ENCODE data around the gene MRPS16. TPM values are rescaled to one million over a fixed set of nuclear protein-coding genes. Genes with fewer than 3 reads are reported as not detected.

The MRPS16 gene
- total RNA-seq, 1 donor from 2014 or later, result 67.0 TPM

GRCh38 chr10:73289958-73290357 lies 37.5 kb upstream of the MRPS16 start:
- H3K9ac ChIP-seq (ENCODE audit: low read length), result no peak overlapping the region
- H3K9me3 Mint-ChIP-seq (ENCODE audit: unreplicated experiment), result peaks cover 2% of the 10 kb centered on the region
- H3K4me1 ChIP-seq (ENCODE audit: insufficient read depth, low read length), result no peaks in the 10 kb centered on the region
- no peak overlapping the region for H3K27ac ChIP-seq (ENCODE audit: low read depth, low read length)
- H3K79me2 ChIP-seq (ENCODE audit: insufficient read depth, low read length), result no peaks in the 10 kb centered on the region
- H3K4me2 ChIP-seq (ENCODE audit: low read length), result no peak overlapping the region
- no peaks in the 10 kb centered on the region for H3K4me1 Mint-ChIP-seq (ENCODE audit: low read depth, unreplicated experiment)
- H3K27ac Mint-ChIP-seq (ENCODE audit: unreplicated experiment), result no peak overlapping the region
- H3K36me3 ChIP-seq (ENCODE audit: insufficient read depth, low read length), result no peaks in the 10 kb centered on the region
- no peaks in the 10 kb centered on the region for H3K27me3 Mint-ChIP-seq (ENCODE audit: low read depth, unreplicated experiment)
- H3K4me3 Mint-ChIP-seq (ENCODE audit: unreplicated experiment), result no peak overlapping the region
- H3K4me3 ChIP-seq (ENCODE audit: insufficient read depth, low read depth, low read length), result no peak overlapping the region
- peaks cover 3% of the 10 kb centered on the region for H3K27me3 ChIP-seq (ENCODE audit: insufficient read depth, low read length)
- no peaks in the 10 kb centered on the region for H3K9me3 ChIP-seq (ENCODE audit: insufficient read depth, low read depth, low read length)
- no peaks in the 10 kb centered on the region for H4K20me1 ChIP-seq (ENCODE audit: insufficient read depth, low read length)
- H3K36me3 Mint-ChIP-seq (ENCODE audit: low read depth, unreplicated experiment), result no peaks in the 10 kb centered on the region
- FAIRE-seq, result no peak
- no peak for DNase-seq (ENCODE audit: low read depth)
- no peak overlapping the region for H2AFZ ChIP-seq (ENCODE audit: low read depth, low read length)
- TF ChIP-seq CTCF (IDR thresholded peaks at IDR 0.05; ENCODE audit: insufficient read depth, low read depth, low read length) (no peak), EZH2 (IDR thresholded peaks at IDR 0.05; ENCODE audit: insufficient read depth, low read length) (no peak)

- no peak for DNase-seq (ENCODE audit: low read depth)
- no peaks in the 10 kb centered on the region for H3K79me2 ChIP-seq (ENCODE audit: insufficient read depth, low read length)
- H3K27me3 Mint-ChIP-seq (ENCODE audit: low read depth, unreplicated experiment), result no peaks in the 10 kb centered on the region
- no peak overlapping the region for H3K4me2 ChIP-seq (ENCODE audit: low read length)
- H2AFZ ChIP-seq (ENCODE audit: low read depth, low read length), result no peak overlapping the region
- H3K27ac Mint-ChIP-seq (ENCODE audit: unreplicated experiment), result no peak overlapping the region
- no peak overlapping the region for H3K4me3 Mint-ChIP-seq (ENCODE audit: unreplicated experiment)
- no peaks in the 10 kb centered on the region for H4K20me1 ChIP-seq (ENCODE audit: insufficient read depth, low read length)
- no peak for FAIRE-seq
- no peaks in the 10 kb centered on the region for H3K36me3 ChIP-seq (ENCODE audit: insufficient read depth, low read length)
- no peak overlapping the region for H3K9ac ChIP-seq (ENCODE audit: low read length)
- H3K4me3 ChIP-seq (ENCODE audit: insufficient read depth, low read depth, low read length), result no peak overlapping the region
- no peak for TF ChIP-seq CTCF (IDR thresholded peaks at IDR 0.05; ENCODE audit: insufficient read depth, low read depth, low read length)
- no peaks in the 10 kb centered on the region for H3K4me1 ChIP-seq (ENCODE audit: insufficient read depth, low read length)
- H3K9me3 ChIP-seq (ENCODE audit: insufficient read depth, low read depth, low read length), result no peaks in the 10 kb centered on the region
- H3K27ac ChIP-seq (ENCODE audit: low read depth, low read length), result no peak overlapping the region
- H3K27me3 ChIP-seq (ENCODE audit: insufficient read depth, low read length), result no peaks in the 10 kb centered on the region
- H3K9me3 Mint-ChIP-seq (ENCODE audit: unreplicated experiment), result peaks cover 2% of the 10 kb centered on the region
- H3K36me3 Mint-ChIP-seq (ENCODE audit: low read depth, unreplicated experiment), result no peaks in the 10 kb centered on the region
- no peaks in the 10 kb centered on the region for H3K4me1 Mint-ChIP-seq (ENCODE audit: low read depth, unreplicated experiment)
Observed at GRCh38 chr10:73287441-73287840, 35.0 kb upstream of the MRPS16 start.

GRCh38 chr10:73281097-73281496 lies 28.7 kb upstream of the MRPS16 start:
- Histone ChIP-seq H3K4me1 (ENCODE audit: insufficient read depth, low read length) (peaks cover 5% of the 10 kb centered on the region), H3K9me3 (ENCODE audit: insufficient read depth, low read depth, low read length) (peaks cover 2% of the 10 kb centered on the region), H3K79me2 (ENCODE audit: insufficient read depth, low read length) (no peaks in the 10 kb centered on the region), H3K4me2 (ENCODE audit: low read length) (no peak overlapping the region), H3K27ac (ENCODE audit: low read depth, low read length) (no peak overlapping the region), H3K4me3 (ENCODE audit: insufficient read depth, low read depth, low read length) (no peak overlapping the region), H3K27me3 (ENCODE audit: insufficient read depth, low read length) (no peaks in the 10 kb centered on the region), H4K20me1 (ENCODE audit: insufficient read depth, low read length) (no peaks in the 10 kb centered on the region), H3K36me3 (ENCODE audit: insufficient read depth, low read length) (no peaks in the 10 kb centered on the region), H3K9ac (ENCODE audit: low read length) (no peak overlapping the region), H2AFZ (ENCODE audit: low read depth, low read length) (no peak overlapping the region)
- Mint-ChIP-seq H3K4me3 (ENCODE audit: unreplicated experiment) (no peak overlapping the region), H3K27ac (ENCODE audit: unreplicated experiment) (no peak overlapping the region), H3K9me3 (ENCODE audit: unreplicated experiment) (peaks cover 2% of the 10 kb centered on the region), H3K27me3 (ENCODE audit: low read depth, unreplicated experiment) (no peaks in the 10 kb centered on the region), H3K4me1 (ENCODE audit: low read depth, unreplicated experiment) (peaks cover 3% of the 10 kb centered on the region), H3K36me3 (ENCODE audit: low read depth, unreplicated experiment) (peaks cover 4% of the 10 kb centered on the region)
- FAIRE-seq (no peak), DNase-seq (ENCODE audit: low read depth) (no peak)
- TF ChIP-seq EZH2 (IDR thresholded peaks at IDR 0.05; ENCODE audit: insufficient read depth, low read length) (no peak), CTCF (IDR thresholded peaks at IDR 0.05; ENCODE audit: insufficient read depth, low read depth, low read length) (no peak)
